ENCODE measurements around the gene DNAJC17. TPM values are rescaled to one million over a fixed set of nuclear protein-coding genes. Genes with fewer than 3 reads are reported as not detected.

Gene DNAJC17
- total RNA-seq, 1 donor from 2014 or later: 19.0 TPM

GRCh38 chr15:40789999-40790398 lies 17.3 kb downstream of the DNAJC17 start:
- no peak for DNase-seq

- no peak for DNase-seq
Observed at GRCh38 chr15:40789119-40789518, 18.2 kb downstream of the DNAJC17 start.

- DNase-seq: no peak
Observed at GRCh38 chr15:40787991-40788390, 19.3 kb downstream of the DNAJC17 start.

- no peak for DNase-seq
Observed at GRCh38 chr15:40787344-40787841, 19.9 kb downstream of the DNAJC17 start.

GRCh38 chr15:40785814-40786213 lies 21.5 kb downstream of the DNAJC17 start:
- DNase-seq: no peak

GRCh38 chr15:40785164-40785563 lies 22.1 kb downstream of the DNAJC17 start:
- DNase-seq: no peak

- DNase-seq: no peak
Observed at GRCh38 chr15:40782609-40783227, 24.6 kb downstream of the DNAJC17 start.

- no peak for DNase-seq
Observed at GRCh38 chr15:40776537-40777141, 30.6 kb downstream of the DNAJC17 start.

GRCh38 chr15:40775740-40776536 lies 31.3 kb downstream of the DNAJC17 start:
- DNase-seq: no peak

- DNase-seq: no peak
Observed at GRCh38 chr15:40775007-40775406, 32.3 kb downstream of the DNAJC17 start.

GRCh38 chr15:40773902-40774301 lies 33.4 kb downstream of the DNAJC17 start:
- no peak for DNase-seq

GRCh38 chr15:40773496-40773895 lies 33.8 kb downstream of the DNAJC17 start:
- no peak for DNase-seq

GRCh38 chr15:40772014-40772413 lies 35.3 kb downstream of the DNAJC17 start:
- no peak for DNase-seq

- DNase-seq: no peak
Observed at GRCh38 chr15:40771242-40771641, 36.0 kb downstream of the DNAJC17 start.

GRCh38 chr15:40770147-40770721 lies 37.0 kb downstream of the DNAJC17 start:
- no peak for DNase-seq

- no peak for DNase-seq
Observed at GRCh38 chr15:40769274-40770146, 37.8 kb downstream of the DNAJC17 start, which contains the start of gene C15orf62. Gene C15orf62 (plus strand): TSS chr15:40769980. CDS start chr15:40770496, 516 bp downstream.

- DNase-seq: no peak
Observed at GRCh38 chr15:40768521-40769273, 38.6 kb downstream of the DNAJC17 start.

GRCh38 chr15:40767838-40768500 lies 39.3 kb downstream of the DNAJC17 start:
- no peak for DNase-seq

- DNase-seq: no peak
Observed at GRCh38 chr15:40766906-40767837, 40.1 kb downstream of the DNAJC17 start.

All from skin of body (tissue), 2 donors.